ENCODE results near the gene ANKRD44. TPM values are rescaled to one million over a fixed set of nuclear protein-coding genes. Genes with fewer than 3 reads are reported as not detected.

The ANKRD44 gene
- total RNA-seq, 1 donor from 2014 or later: 40.6 TPM

DNA sequence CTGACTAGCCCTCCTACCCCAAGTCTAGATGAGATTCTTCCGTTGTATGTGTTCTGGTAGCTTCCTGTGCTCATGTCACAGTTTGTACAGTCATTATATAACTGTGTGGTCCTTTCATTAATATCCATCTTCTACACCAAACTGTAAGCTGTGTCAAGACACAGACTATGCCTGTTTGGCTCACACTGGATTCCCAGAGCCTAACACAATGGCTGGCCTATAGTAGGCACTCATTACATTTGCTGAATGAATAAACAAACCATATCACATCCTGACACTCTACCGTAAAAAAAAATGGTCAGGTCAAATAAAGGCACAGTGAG lies 72.6 kb downstream of the ANKRD44 start:
- DNase-seq (ENCODE audit: low spot score): no peak

DNA sequence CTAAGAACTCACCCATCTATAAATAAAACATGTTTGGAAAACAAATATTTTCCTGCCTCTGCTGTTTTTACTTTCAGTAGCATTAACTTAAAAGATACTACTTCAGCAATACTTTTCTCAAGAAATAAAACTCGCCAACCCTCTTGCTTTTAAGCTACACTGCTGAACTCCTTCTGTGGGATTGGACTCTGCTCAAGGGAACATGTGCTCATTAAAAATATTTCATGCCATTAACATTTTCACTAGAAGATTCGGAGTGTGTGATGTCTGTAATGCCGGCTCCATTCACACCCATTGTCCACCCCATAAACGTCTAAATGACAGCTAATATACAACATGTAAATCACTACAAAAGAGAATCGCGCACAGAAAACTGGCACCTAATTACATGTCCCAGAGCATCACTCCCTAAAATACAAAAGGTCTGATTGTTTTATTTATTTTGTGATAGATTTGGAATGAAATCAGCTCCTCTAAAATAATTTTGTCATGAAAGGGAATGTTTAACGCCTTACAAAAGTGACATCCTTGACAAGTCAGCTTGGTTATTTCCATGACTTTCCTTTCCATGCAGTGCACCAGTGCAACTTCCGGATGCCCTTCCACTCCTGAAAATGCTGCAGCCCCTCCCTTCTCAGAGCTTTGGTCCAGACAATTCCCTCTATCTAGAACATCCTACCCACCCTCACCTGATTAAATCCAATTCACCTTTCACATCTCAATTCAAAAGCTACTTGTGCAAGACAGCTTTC lies 73.1 kb downstream of the ANKRD44 start:
- DNase-seq (ENCODE audit: low spot score): no peak

DNA sequence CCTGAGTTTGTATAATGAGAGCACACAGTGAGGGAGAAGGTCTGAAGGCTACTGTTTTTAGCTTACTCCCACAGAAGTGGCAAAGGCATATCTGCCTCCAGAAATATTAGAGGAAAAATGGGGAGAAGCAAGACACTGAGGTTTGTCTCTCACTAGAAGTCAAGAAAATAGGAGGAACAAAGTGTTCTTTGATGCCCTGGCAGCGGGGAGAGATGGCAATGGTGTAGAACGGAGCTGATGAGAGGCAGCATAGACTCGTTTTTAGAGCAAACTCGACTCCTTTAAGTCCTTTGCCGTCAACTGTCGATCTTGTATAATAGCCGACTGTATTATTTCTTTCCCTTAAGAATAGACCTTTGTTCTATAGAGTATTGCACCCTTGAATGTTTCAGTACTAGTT lies 73.8 kb downstream of the ANKRD44 start:
- no peak for DNase-seq (ENCODE audit: low spot score)

DNA sequence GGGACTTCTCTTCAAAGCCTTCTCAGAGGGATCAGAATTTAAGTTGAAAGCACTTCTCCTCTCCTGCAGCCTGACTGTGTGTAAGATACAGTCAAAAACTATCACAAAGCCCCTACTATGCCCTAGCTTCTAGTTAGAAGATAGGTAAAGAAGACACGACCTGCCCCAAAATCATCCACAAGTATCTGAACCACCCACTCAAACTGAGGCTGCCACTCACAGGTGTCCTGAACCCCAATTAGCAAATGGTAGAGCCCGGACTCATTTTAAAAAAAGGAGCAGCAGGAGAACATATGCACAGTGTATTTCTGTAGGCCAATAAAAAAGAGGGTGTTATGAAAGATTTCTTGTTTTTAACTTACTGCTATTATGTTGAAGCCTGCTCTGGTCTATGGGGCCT lies 74.4 kb downstream of the ANKRD44 start:
- no peak for DNase-seq (ENCODE audit: low spot score)

DNA sequence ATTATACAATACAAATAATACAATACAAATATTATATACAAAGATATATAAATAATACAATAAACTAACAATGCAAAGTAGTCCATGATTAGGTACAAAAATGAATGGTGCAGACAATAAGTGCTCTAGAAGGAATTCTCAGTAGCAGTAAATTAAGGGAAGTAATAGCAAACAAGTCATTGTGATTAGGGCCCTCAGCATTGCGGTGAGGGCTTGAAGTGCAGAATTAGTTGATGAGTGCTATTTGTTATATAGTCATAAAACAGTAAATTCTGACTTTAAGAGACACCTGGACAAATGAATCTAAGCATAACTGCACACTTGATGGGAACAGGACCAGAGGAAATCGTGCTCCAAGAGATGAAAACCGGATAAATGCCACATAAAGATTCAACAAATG lies 74.9 kb downstream of the ANKRD44 start:
- DNase-seq (ENCODE audit: low spot score): no peak

DNA sequence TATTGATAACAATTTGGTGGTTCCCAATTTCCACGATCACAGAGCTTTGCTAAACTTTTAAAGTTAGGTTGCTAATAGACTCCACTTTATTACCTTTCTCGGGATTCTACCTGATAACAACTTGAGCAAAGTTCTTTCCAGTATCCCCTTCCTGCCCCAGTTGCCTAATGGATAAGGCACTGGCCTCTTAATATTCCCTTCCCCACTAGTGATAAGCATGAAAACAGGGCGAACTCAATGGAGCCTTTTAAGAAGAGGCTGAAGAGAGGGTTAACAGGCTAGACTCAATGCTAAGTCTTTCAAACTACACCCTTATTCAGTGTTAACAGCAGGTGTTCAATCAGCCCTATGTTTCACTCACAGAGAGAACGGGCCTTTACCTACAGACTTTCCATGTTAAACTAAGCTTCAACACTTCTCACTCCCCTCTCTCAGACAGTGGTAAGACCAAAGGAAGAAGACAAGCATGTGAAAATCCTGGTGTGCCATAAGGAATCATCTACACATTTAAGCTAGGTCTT lies 75.8 kb downstream of the ANKRD44 start:
- no peak for DNase-seq (ENCODE audit: low spot score)

DNA sequence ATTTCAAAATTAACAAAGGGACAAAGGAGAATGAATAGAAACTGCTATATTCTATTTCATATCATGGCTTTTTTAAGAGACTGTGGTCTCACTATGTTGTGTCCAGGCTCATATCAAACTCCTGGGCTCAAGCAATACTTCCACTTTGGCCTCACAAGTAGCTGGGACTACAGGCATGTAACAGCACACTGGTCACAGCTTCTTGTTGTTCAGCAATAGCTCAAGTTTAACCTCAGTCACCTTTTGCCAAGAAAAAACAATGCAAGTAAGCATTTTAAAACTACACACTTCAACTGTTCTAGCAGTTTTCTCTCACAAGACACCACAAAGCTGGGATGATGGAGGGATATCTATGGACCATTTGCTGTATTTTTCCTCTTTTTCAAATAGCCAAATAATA lies 77.1 kb downstream of the ANKRD44 start:
- no peak for DNase-seq (ENCODE audit: low spot score)

DNA sequence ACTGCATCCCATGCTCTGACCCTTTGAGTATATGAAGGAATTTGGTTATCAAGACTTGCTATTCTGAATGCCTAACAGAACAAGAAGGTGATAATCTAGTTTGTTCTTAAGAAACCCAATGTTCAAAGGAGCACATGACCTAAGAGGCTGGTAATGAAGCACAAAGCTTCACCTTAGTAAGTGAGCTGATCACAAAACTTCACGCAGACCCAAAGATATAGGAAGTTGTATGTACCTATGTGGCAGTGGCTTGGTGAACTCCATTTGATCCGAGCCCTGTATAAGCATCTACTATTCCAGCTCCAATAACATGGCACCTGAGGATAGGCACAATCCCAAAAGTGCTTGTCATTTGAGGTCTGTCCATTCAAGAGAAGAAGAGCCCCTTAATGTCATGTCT lies 78.6 kb downstream of the ANKRD44 start:
- DNase-seq (ENCODE audit: low spot score): no peak

DNA sequence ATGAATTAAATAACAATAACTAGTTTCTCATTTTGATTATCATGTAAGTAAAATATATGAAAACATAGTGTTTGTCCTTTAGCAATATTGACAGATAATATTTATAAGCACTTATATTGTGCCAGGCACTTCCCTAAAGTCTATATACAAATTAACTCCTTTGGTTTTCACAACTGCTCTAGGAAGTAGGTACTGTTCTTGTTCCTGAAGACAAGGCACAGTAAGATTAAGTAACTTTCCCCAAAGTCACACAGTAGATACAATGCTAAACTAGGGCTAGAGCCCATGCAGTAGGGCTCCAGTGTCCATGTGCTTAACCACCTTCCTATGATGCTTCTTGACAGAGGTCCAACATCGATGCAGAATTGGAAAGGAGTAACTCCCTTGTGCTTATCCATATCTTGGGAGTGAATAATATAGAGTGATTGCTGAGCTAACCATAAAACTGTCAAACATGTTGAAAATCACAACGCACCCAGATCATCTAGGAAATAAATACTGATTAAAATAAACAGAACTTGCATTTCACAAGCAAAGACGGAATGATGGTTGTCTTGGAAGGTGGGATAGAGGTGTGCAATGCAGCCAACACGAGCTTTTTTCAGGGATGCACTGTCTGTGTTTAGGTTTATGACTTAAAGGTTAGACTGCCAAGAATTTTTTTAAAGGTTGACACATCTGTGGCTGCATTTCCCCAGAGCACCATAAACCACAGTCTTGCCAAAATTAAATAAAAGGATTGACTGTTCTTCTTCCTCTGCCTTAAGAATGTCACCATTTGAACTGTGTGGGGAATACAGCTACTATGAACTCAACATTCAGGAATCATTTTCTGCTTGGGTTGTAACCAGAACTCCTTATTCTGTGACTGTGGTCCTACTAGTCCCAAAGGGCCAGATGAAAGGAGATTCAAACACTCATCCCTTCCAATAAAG lies 80.8 kb downstream of the ANKRD44 start:
- no peak for DNase-seq (ENCODE audit: low spot score)

DNA sequence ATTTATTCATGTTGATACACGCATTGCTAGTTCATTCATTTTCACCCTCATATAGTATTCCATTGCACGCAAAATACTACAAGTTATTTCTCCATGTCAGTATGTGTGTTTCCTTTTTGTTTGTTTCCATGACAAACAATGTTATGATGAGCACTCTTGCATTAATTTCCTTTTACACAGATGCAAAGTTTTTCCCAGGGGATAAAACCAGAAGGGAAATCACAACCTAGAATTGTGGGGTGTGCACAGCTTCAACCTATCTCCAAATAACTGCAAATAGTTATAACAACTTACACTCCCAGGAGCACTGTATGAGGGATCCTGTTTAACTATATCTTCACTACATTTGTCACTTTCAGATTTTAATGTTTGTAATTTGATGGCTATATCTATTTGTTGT lies 87.1 kb downstream of the ANKRD44 start:
- DNase-seq (ENCODE audit: low spot score): no peak

DNA sequence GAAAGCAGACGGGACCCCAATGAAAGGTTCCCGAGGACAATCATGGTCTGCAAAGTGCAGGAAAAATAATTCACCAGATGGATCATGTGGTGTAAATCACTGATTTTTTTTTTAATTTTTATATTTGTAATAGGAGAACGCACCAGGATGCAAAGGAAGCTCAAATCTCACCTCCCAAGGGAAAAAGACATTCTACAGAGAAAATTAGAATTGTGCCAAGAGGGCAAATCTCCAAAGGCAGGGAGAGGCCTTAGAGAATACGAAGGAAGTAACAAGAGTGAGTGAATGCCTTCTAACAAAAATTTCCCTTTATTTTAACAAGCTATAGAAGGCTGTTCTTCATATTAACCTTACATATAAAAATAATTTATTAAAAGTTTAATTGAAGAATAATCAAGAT lies 90.9 kb downstream of the ANKRD44 start:
- no peak for DNase-seq (ENCODE audit: low spot score)

DNA sequence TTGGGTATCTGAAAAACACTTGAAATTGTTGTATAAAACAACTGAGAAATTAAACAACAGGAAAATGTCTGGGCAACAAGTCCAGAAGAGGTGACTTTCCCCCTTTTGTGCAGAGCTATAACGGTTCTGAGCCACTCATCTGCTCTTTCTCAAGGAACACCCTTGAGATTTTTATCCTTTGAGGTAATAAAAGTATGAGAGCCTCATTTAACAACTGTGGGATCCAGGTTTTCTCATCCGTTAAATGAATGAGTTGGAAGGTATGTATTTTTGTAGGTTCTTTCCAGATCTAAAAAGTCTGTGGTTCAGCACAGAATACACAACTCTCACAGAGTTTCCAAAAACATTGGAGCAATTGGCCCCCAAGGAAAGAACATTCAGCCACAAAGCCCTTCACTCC lies 93.0 kb downstream of the ANKRD44 start:
- no peak for DNase-seq (ENCODE audit: low spot score)

DNA sequence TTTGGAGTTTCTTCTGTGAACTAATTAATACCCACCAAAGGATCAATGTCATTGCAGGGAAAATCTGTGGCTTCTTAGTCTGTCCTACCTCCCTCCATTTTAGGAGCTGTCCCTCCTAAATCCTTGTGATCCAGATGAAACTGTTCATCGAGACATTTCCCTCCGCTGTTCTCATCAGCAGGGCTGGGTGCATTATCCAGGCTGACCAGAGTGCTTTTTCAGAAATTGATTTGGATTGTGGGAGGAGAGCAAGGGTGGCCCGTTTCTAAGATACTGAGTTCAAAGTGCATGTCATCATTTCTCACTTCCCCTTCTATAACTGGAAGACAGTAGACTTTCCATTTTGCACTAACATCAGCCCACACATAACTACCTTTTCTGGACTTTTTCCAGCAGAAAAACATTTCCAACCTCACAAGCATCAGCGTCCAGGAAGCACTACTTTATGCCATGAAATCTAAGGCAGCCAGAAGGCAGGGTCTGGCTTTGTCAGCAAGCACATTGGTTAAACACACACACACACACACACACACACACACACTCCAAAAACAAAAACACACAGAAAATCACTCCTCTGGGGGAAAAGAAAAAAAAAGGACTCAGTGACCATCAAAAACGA lies 94.1 kb downstream of the ANKRD44 start:
- peak; percentile 42 for DNase-seq (ENCODE audit: low spot score)

DNA sequence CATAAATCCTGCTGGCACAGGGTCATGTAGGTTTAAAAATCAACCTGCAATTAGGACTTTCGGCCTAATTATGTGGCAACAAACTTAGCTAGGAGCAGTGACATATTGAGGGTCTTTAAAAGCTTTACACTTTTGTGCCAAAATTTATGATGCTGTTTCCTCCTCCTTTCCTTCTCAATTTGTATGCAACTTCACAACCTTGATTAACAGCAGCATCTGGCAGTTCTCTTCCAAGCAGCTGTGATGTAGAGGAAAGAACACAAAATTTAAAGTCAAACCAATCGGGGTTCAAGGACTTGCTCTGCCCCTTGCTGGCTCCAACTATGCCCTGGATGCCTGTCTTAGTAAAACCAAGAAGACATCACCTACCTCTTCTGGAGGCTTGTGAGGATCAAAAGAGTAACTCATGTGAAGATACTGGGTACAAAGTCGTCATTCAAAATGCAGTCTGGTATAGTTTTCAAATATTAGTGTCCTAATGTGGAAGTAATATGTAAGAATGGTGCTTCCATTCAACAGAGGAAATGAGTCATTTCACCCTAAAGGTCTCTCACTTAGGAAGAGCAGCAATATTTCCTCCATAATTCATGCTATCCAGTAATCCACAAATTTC lies 94.7 kb downstream of the ANKRD44 start:
- no peak for DNase-seq (ENCODE audit: low spot score)

DNA sequence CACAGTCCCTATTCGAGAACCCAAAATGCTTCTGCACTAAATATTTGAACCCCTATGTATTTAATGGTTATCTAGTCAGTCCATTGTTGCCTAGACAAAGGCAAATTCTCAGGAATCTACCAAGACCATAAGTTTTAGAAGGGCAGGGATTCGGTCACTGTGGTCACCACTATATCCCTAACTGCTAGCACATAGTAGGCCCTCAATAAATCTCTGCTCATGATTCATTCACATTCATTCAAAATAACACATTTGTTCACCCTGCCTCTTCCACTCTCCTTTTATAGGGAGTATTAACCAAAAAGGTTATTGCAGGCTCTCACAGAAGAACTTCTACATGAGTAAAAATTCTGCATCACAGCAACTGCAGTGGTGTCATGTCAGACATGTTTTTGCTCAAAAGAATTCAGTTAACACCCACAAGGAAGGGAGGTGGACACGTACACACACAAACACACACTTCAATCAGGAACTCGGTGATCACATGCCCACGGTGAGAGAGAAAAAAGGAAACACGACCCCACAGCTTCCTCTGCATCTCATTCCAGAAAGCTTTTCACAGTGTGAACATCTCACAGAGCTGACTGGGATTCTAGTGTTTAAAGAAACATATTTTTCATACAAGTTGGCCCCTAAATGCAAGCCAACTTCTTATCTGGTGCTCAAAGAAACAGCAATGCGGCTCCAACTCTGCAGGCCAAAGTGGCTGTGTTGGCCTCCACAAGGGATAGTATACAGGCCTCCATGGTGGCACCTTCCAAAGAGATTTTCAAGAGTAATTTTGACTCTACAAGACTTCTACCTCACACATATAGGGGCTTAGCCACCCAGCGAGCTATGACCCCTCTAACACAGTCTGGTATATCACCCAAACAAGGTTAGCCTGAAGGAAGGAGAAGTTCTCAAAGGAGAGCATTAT lies 98.0 kb downstream of the ANKRD44 start:
- no peak for DNase-seq (ENCODE audit: low spot score)

DNA sequence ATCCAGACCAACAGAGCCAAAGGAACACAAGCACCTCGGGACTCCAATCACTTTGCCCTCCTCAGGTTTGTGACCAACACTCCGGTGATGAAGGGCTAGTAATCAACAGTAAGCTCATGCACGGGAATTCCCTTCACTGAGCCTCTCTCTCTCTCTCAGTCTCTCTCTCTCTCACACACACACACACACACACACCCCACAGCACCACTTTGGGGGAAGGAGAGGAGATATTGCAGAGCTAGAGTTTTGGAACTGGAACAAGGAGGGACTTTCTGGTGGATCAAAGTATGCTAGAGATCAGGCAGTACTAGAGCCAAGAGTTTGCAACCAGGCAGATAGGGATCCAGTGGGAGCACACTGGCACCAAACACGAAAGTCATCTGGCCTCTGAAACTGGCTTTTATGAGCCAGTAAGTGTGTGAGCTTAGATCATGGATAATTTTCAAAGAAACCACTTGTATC lies 98.7 kb downstream of the ANKRD44 start:
- DNase-seq (ENCODE audit: low spot score): no peak

DNA sequence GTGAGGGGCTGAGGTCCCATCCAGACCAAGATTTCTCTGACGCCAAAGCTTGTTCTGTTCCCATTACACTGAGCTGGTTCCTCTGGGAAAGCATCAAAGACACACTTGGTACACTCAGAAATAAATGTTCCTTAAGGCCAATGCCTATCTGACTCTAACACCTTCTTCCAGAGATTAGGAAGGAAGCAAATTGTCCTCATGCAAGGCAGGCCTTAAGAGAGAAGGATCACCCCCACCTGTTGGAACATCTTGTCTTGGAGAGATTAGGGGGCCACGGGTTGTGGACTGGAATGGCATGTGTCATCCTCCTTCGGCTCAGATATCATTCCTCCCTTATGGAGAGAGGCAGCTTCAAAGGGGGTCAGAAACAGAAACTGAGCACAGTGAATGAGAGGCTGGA lies 100.2 kb downstream of the ANKRD44 start:
- DNase-seq (ENCODE audit: low spot score): no peak

DNA sequence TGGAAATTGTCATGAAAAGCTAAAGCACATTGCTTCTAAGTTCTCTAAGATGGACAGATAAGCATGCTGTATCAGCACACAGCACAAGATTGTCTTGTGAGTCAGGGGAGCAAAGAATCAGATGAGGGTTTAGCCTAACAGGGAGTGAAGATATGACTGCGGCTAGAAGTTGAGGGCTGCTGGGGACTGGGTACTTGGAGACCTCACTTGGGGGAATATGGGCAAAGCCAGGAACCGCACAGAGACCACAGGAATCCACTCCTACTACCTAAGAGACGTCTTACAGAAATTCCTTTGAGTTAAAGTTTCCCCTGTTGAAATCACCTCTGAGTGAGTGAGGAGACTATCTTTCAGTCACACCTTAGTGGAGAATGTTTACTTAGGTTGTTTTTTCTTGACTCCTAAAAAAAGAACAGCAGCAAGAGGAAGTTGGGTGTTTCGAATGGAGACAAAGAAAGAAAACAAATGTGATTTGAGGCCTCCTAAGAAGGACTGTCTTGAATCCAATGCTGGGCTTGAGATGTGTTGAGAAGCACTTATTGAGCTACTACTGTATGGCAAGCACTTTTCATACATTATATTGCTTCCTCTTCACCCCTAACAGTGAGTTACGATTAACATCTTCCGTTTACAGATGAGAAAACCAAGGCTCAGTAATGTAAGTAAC lies 100.7 kb downstream of the ANKRD44 start:
- no peak for DNase-seq (ENCODE audit: low spot score)

DNA sequence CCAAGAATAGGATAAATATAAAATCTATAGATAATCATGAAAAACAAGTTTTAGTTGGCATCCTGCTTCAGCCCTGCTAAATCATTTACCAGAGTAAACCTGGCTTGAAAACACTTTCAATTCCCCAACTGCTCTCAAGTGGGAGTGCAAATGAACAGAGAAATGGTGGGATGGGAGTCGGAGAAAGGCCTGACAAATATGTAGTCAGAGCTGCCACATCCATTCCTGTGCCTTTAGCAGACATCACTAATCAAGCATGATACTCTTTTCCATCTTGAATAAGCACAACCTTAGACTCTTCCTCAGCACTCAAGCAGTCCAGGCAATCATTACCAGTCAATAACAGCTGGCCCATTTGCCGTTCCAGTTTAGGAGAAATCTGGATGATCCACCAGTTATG lies 101.3 kb downstream of the ANKRD44 start:
- no peak for DNase-seq (ENCODE audit: low spot score)

DNA sequence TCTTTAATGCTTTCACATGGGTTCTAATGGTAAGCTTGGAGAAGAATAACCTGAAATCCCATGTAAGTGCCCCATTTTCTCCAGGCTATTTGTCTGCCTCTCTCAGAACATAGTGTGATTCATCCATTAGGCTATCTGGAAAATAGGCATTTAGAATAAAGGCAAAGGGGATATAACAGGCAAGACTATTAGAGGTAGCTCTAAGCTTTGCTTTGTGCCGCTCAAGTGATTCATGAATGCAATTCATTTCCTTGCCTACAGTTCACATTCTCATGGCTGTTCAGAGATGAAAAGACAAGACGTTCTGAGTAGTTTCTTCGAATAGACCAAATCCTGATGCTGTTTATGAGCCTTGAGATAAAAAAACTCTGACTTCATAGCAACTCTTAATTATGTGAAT lies 101.7 kb downstream of the ANKRD44 start:
- DNase-seq (ENCODE audit: low spot score): no peak
